ENCODE measurements around the gene KREMEN1.

- TF ChIP-seq GATA2 (IDR thresholded peaks at IDR 0.05; ENCODE audit: low read depth, low read length) (no peak), GATA3 (IDR thresholded peaks at IDR 0.05; ENCODE audit: low read depth, low read length) (no peak)
Measured at GRCh38 chr22:29146091-29146560, 73.3 kb downstream of the KREMEN1 start.

All from SH-SY5Y (cell line).